COLO668 (cell line): Measurements from ENCODE around the gene MYBPC3.
"Not testable (repeated sequence)": the region's sequence is repeated elsewhere in the genome, so short reads cannot be mapped to it uniquely, and the experiment has no call there.

Experiments
- DNase-seq: peaks from one replicate; lab custom pipeline; 2025; ENCODE audit not compliant: unreplicated experiment; lab: John Stamatoyannopoulos, UW

Gene MYBPC3

DNA sequence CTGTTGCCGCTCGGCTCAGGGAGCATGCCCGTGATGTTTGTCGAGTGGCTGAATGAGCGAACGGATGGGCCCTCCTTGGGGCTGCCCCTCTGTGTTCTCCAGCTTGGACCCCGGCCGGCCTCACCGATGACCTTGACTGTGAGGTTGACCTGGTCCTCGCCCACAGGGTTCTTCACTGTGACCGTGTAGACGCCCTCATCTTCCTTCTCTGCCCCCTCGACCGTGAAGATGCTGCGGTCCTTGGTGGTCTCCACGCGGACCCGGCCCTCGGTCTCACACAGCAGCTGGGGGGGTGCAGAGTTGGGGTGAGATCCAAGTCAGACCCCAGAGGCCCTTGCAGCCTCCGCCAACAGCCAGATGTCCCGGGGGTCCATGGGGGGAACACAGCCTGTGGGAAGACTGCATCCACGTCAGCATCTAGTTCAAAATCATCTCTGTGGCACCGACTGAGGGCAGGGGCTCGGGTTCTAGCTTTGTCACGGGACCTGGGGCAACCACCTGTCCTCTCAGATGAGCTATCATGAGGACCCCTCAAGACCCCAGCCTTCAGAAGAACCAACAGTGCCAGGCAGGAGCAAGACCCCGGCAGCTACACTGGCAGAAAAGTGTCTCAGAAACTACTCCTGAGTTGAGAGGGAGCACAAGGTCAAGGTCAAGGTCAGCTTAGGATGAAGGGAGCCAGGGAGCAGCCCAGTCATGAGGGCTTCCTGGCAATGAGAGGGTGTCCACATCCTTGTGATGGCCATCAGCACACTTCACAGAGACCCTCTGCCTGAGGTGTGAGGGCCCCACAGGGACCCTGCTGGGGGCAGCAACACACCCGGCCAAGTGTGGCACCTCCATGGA, 13.9 kb downstream of the MYBPC3 start:
- DNase-seq, result no peak

- peak; percentile 74 for DNase-seq
These were observed 15.1 kb downstream of the MYBPC3 start for GRCh38 chr11:47337229-47337924.

DNA sequence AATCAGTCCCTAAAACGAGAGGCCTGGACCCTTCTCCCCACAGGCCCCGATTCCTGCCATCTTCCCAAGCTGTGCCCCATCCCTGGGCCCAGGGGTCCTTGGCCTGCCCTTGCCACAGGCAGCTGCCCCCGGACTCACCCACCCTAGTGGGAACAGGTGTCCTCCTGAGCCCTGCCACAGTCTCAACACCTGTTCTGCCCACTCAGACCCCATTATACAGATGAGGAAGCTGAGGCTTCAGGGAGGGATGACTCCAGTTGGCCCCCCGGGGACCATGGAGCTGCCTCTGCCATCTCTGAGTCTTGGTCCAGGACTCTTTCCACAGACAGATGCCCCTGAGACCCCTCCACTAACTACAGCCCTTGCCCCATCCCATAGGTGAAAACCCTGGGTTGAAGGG, 15.9 kb downstream of the MYBPC3 start:
- no peak for DNase-seq

DNA sequence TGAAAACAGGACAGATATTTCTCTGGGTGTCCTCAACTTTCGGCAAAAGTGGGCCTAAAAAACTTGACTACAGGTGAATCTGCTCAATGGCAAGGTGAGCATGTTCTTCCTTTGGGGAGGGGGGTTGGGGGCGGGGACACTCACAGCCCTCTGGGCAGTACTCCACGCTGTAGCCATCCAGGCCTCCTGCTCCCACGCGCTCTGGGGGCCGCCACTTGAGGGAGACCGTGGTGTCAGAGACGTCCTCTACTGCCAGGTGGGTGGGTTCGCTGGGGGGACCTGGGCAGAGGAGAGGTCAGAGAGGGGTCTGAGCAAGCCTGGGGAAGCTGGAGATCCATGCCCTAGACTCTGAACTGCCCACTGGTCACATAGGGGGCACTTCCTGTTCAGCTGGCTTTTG, 16.8 kb downstream of the MYBPC3 start:
- DNase-seq, result no peak

GRCh38 chr11:47334699-47335411, 17.6 kb downstream of the MYBPC3 start:
- not testable (repeated sequence) for DNase-seq

DNA sequence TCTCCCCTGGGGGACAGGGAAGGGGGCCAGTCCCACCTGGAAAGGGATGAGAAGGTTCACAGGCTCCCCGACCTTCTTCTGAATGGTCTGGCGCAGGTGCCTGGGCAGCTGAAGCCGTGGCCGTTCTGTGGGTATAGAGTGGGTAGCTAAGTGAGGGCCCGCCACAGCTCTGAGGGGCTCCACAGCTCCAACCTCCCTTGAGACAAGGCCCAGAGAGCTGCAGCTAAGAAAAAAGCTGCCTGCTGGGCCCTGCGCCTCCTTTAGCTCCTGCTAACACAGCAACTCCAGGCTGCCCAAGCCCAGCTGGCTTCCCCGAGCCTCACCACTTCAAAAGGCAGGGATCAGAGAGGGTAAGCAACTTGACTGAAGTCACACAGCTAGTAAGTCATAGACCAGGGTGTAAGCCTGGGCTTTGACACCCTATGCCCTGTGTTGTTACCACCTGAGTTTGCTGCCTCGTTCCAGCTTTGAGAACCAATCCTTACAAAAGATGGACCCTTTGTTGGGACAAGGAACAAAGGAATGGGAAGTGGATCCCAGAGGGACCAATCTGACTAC, 18.5 kb downstream of the MYBPC3 start:
- DNase-seq, result no peak

GRCh38 chr11:47333526-47333845, 19.0 kb downstream of the MYBPC3 start:
- no peak for DNase-seq

DNA sequence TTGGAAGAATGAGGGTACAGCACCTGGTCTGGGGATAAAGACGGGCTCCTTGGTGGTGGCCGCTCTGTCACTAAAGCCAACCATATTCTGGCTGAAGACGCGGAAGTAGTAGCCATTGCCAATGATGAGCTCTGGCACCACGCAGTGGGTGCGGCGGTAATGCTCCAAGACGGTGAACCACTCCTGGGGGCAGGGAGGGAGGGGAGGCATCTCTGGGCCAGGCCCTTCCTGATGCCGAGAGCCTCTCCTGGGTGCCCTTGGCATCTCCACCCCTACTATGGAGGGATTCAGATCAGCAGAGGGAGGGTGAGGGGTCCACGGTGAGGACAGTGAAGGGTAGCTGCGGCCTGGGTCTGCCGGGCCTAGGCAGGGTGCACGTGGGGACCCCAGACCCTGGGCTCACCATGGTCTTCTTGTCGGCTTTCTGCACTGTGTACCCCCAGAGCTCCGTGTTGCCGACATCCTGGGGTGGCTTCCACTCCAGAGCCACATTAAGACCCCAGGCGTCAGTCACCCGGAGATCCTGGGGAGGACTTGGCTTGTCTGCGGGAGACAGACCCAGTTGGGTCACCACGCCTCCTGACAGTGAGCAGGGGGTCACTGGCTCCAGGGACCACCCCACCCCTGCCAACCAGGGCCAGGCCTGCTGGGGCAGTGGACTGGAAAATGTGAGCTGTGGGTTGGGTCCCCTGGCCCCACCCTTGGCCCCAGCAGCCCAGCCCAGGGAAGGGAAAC, 19.5 kb downstream of the MYBPC3 start:
- no peak for DNase-seq

DNA sequence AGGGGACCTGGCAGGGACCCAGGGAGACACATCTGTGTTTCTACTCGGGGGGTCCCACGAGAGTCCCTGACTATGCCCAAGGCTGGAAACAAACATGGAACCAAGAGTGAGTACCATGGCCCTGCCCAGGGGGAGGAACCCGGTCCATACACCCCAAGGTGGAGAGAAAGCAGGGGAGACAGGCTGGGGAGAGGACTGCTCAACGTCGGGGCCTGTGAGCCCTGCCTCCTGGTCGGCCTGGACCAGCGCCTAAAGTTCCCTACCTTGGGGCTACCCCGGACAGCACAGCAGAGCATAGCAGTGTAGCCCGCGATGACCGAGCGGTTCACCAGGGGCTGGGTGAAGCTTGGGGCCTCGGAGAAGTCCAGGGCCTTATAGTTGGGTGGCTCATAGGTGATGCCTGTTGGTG, 20.2 kb downstream of the MYBPC3 start:
- DNase-seq, result no peak

DNA sequence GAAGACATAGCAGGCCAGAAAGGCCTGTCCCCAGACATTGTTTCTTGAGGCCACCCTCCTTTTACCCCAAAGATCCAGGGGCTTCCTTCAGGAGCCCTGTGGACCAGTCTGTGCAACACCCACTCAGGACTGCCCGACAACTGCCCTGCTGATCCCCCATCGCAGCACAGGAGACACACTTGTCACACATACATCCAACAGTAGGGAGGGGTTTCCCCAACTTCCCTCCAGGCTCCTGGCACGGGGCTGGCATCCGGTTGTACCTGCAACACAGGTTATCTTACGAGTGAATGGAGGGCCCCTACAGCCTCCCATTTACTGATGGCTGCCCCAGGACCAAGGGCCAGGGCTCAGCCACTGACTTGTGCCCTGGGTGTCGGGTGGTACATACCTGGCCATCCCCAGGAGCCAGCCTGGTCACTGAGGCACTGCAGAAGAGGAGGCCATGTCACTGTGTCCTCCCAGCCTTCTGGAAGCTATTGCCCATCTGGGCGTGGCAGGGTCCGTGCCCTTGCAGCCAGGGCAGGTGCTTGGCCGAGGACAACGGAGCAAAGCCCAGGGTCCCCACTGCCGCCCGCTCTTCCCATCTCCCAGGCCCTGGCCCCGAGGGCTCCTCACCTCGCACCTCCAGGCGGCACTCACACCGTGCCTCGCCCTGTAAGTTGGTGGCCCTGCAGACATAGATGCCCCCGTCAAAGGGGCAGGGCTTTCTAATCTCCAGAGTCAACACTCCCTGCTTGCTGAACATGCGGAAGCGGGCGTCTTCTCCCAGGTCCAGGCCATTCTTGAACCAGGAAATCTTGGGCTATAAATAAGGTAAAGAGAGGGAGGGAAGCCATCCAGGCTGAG, 20.8 kb downstream of the MYBPC3 start:
- no peak for DNase-seq

DNA sequence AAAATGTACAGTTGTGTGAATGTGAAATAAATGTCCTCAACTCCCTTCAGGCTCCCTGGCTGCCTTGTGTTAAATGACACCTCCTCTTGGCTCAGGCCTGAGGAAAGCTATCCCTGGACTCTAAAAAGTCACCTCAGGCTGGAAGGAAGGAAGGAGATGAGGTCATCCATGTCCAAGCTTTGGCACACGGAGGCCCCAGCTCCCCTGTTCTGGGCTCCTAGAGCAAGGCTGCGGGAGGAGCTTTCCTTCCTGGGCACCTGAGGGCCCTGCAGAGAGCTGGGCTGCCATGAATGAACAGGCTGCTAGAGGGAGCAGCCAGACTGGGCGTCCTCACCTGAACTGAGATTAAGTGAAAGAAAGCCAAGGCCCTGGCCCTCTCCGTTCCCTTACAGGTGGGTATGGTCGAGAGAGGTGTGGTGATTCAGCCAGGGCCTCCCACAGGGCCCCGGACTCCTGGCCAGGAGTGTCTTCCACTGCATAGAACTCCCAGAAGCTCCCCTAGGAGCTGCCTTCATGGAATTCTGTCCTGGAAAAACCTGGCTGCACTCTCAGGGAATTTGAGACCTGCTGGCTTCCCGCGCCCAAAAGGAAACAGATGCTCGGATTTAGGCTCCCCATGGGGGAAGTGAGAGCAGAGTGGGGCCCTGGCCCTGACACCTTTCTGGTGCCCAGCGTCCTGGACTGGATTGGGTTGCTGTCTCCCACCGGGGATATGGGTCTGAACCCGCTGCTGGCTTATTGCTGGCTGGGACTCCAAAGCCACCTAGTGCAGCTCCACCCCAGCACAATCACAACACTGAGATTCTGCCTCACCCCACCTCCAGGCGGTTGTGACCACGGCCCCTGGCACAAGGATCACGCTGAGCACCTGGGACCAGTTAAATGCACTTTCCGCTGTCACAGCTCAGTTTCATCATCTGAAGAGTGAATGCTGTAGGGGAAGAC, 22.2 kb downstream of the MYBPC3 start:
- DNase-seq, result no peak

DNA sequence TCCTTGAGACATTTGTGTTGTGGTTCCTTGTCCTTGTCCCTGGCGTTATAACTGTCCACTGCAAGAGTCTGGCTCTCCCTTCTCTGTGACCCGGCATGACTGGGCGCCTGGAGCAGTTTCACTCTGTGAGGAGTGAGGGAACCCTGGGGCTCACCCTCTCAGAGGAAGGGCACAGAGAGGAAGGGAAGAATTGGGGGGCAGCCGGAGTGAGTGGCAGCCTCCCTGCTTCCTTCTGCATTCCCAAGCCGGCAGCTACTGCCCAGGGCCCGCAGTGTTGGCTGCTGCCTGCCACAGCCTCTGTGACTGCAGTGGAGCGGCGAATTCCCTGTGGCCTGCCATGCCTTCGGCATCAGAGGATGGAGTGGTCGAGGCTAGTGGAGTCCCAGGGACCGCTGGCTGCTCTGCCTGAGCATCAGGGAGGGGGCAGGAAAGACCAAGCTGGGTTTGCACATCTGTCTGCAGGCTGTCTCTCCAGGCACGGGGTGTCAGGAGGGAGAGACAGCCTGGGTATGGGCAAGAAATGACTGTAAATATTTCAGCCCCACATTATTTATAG, 23.0 kb downstream of the MYBPC3 start:
- no peak for DNase-seq

- DNase-seq, result no peak
These were observed 23.8 kb downstream of the MYBPC3 start for GRCh38 chr11:47328449-47329390.

DNA sequence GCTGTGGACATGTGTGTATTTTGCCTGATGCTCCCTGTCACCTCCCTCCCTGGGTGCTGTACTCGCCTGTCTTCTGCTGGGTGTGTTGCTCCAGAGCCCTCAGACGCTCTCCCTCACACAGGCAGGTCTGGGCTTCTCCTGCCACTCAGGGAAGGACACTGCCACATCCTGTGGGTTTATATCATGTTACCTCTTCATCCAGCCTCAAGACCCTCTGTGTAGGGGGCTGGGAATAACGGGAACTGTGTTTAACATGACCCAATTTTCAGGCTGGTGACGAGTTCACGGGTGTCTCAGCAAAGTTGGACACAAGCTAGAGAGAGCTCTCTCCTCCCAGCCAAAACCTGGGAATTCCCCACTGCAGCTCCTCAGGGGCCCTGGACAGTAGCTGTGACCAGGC, 24.6 kb downstream of the MYBPC3 start:
- DNase-seq, result no peak

- no peak for DNase-seq
These were observed 25.5 kb downstream of the MYBPC3 start for GRCh38 chr11:47327025-47327424.

DNA sequence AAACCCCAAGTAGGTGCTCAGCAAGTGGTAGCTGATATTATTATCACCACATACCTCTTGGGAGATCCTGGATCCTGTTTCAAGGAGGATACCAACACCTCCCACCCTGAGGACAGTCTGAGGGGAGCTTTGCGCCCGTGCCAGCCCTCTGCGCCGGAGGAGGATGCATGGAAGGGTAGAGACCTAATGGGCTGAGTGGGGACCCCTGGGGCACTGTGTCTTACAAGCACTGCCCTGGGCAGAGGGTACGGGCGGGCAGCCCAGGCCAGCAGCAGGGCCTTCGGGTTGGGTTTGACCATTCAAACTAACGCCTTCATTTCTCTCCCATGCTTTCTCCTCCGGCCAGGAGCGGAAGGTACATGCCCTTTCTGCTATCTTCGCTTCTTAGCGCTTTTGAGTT, 26.3 kb downstream of the MYBPC3 start:
- DNase-seq, result no peak

DNA sequence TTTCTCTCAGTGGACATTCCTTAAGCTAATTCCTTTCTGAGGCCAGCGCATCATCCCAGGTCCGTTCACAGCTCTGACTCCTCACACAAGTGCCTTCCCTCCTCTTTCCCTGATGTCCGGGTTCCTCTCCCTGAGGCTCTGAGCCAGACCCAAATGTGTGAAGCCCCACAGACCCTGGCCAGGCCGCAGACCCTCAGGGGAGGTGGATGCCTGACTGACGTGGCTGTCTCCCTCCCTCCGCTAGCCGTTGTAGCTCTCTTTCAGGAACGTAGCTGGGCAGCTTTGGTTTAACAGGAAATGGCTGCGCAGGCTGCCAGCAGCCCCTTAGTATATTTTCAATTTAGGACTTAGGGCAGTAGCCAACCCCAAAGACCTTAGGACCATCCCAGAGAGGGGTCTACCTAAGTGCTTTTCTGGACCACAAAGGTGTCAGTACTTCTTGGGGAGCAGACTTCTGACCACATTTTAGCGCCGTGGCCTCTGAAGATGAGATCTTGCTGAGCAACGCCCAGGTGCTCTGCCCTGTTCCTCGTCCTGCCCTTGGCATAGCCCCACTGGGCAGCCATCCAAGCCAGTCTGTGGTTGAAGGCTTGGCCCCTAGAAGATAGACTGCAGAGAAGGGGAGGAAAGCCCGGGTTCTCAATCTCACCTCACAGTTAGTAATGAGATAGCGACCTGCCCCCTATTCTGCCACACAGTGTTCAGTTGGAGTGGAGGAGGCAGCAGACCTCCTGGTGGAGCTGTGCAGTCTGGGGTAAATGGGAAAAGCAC, 27.0 kb downstream of the MYBPC3 start:
- DNase-seq, result no peak
